Kidney epithelial cell (primary cell): ENCODE results near the gene ZSWIM3. TPM values are rescaled to one million over a fixed set of nuclear protein-coding genes. Genes with fewer than 3 reads are reported as not detected.

Experiments
- DNase-seq: peaks from one replicate; pipeline ENCODE4 v3.0.0-alpha.2; 2010; ENCODE audit warnings: low read depth
- H3K27me3 ChIP-seq: 2 replicates; pipeline ENCODE4 v1.6.0; 2011; ENCODE audit warnings: low read length; ENCODE audit not compliant: control insufficient read depth, insufficient read depth
- H3K36me3 ChIP-seq: 2 replicates; pipeline ENCODE4 v1.5.1; 2011; ENCODE audit warnings: low read length; ENCODE audit not compliant: control insufficient read depth, insufficient read depth
- H3K4me3 ChIP-seq: 2 replicates; pipeline ENCODE4 v1.5.1; 2011; ENCODE audit warnings: low read depth, mild to moderate bottlenecking, control low read depth, low read length
- total RNA-seq: library from RNA; depleted of rRNA; stranded (reverse); fragments of >200 nt; gene quantifications from 2 replicates; pipeline ENCODE4 v1.2.3, GENCODE V29; 2015
- TF ChIP-seq, protein P1 (sequence below): IDR thresholded peaks from 2 replicates; pipeline ENCODE4 v1.5.1; 2011; ENCODE audit warnings: mild to moderate bottlenecking, moderate library complexity, low read length, control low read depth, inconsistent platforms; ENCODE audit not compliant: insufficient read depth, poor library complexity, severe bottlenecking

ZSWIM3 gene
- total RNA-seq, 1 donor from 2014 or later, result 4.7 TPM

DNA sequence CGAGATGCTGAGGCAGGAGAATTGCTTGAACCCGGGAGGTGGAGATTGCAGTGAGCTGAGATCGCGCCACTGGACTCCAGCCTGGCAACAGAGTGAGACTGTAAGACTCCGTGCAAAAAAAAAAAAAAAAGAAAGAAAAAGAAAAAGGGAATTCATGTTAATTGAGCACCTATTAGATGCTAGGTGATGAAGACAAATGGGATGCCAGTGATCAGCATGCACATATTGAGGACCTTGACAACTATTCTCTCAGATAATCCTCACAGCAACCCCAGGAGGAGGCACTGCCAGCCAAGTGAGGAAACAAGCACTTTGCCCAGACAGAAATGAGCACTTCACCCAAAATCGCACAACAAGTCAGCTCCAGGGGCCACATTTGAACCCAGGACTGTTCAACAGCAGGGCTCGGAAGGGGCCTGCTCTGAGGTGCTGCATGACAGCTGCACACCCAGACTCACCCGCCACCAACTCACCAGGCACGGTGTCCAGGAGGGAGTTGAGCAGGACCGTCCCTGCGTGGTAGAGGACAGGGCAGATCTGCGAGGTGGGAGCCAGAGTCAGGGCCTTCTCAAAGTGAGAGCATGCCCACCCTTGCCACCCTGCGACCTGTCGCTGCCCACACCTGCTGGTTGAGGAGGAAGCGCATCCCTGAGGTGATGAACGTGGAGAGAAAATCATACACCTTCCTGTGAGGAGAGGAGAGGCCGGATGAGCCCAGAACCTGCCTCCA, 50.0 kb downstream of the ZSWIM3 start:
- no peak overlapping the region for H3K4me3 ChIP-seq
- TF ChIP-seq, protein P1, sequence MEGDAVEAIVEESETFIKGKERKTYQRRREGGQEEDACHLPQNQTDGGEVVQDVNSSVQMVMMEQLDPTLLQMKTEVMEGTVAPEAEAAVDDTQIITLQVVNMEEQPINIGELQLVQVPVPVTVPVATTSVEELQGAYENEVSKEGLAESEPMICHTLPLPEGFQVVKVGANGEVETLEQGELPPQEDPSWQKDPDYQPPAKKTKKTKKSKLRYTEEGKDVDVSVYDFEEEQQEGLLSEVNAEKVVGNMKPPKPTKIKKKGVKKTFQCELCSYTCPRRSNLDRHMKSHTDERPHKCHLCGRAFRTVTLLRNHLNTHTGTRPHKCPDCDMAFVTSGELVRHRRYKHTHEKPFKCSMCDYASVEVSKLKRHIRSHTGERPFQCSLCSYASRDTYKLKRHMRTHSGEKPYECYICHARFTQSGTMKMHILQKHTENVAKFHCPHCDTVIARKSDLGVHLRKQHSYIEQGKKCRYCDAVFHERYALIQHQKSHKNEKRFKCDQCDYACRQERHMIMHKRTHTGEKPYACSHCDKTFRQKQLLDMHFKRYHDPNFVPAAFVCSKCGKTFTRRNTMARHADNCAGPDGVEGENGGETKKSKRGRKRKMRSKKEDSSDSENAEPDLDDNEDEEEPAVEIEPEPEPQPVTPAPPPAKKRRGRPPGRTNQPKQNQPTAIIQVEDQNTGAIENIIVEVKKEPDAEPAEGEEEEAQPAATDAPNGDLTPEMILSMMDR, result no peak
- no peak for DNase-seq
- no peaks in the 10 kb centered on the region for H3K27me3 ChIP-seq
- H3K36me3 ChIP-seq, result peaks cover 1% of the 10 kb centered on the region

DNA sequence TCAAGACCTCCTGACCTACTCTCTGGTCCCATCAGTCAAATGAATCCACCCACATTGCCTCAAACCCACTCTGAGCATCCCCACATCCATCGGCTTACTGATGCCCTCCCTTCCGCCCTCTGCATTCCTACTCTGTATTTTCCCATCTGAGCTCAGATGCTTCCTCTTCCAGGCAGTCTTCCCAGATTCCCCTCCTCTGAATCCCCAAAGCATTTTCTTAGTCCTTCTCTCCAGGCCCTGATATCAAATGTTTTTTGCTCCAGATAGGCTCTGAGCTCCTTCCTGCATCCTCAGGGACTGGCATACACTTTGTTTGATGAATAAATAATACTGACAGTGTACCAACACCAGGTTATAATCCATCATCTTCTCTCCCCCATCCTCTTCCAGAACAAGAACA, 50.7 kb downstream of the ZSWIM3 start:
- H3K36me3 ChIP-seq, result peaks cover 1% of the 10 kb centered on the region
- no peaks in the 10 kb centered on the region for H3K27me3 ChIP-seq
- no peak for DNase-seq
- no peak overlapping the region for H3K4me3 ChIP-seq
- TF ChIP-seq, protein P1, result no peak

GRCh38 chr20:45909336-45909808, 52.0 kb downstream of the ZSWIM3 start:
- no peak for DNase-seq
- H3K36me3 ChIP-seq, result peaks cover 1% of the 10 kb centered on the region
- H3K4me3 ChIP-seq, result no peak overlapping the region
- H3K27me3 ChIP-seq, result no peaks in the 10 kb centered on the region
- TF ChIP-seq, protein P1, result no peak

DNA sequence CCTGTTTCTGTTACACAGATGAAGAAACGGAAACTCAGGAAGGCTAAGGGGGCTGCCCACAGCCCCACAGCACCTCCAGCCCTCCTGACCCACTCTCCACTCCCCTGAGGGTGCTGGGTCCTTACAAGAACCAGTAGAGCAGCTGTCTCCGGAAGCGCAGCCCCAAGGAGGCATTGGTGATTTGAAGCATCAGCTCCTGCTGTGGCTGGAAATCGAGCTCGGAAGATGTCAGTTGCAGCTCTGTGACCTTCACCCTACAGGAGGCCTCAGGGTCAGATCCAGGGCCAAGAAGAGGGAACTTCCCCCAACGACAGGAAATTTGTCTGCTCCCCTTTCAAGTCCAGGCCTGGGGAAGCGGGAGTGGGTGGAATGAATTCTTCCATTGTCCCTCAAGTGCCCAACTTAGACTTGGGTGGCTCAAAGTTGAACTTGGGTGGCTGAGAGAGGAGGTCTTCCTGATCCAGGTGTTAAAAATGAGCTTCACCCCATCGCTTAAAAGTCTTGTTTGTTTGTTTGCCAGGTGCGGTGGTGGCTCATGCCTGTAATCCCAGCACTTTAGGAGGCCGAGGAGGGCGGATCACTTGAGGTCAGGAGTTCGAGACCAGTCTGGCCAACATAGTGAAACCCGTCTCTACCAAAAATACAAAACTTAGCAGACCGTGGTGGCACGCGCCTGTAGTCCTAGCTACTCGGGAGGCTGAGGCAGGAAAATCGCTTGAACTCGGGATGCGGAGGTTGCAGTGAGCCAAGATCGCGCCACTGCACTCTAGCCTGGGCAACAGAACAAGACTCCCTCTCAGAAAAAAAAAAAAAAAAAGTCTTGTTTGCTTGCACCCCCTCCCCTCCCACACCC, 52.6 kb downstream of the ZSWIM3 start:
- Histone ChIP-seq H3K36me3 (peaks cover 1% of the 10 kb centered on the region), H3K27me3 (no peaks in the 10 kb centered on the region), H3K4me3 (no peak overlapping the region)
- TF ChIP-seq, protein P1, result no peak
- DNase-seq, result no peak

- H3K4me3 ChIP-seq, result peak overlapping the region; percentile 42
- peak; percentile 99 for DNase-seq
- H3K27me3 ChIP-seq, result no peaks in the 10 kb centered on the region
- TF ChIP-seq, protein P1, result no peak
- H3K36me3 ChIP-seq, result peaks cover 1% of the 10 kb centered on the region
These were observed 53.5 kb downstream of the ZSWIM3 start for GRCh38 chr20:45910670-45911485.
